ENCODE results near the gene PTGDR2. TPM values are rescaled to one million over a fixed set of nuclear protein-coding genes. Genes with fewer than 3 reads are reported as not detected.

The PTGDR2 gene
- total and polyA plus RNA-seq, 9 of the 15 experiments (the other 6 are each of a cell fraction or from before 2014, with no cell fraction given): 0.51 to 2.6 (median 1.6) TPM

- Histone ChIP-seq H4K20me1 (replicated peaks; ENCODE audit: control insufficient read depth, insufficient read depth, low read length) (no peaks in the 10 kb centered on the region; the same call in 1 of the 2 replicates), H3K27ac (ENCODE audit: extremely low read depth, low read depth, low read length) (peak overlapping the region; percentile 20), H3K9me1 (ENCODE audit: control insufficient read depth, insufficient read depth, low read length) (no peaks in the 10 kb centered on the region), H3K36me3 (ENCODE audit: control insufficient read depth, insufficient read depth, low read length) (no peaks in the 10 kb centered on the region), H3K9ac (ENCODE audit: insufficient read depth in 1 of 2, low read depth in 2 of 2, low read length in 2 of 2) (peak overlapping the region; percentile 8 to 22; a peak in 3 of 4 replicates), H3K27me3 (ENCODE audit: control insufficient read depth in 2 of 2, insufficient read depth in 2 of 2, low read length in 2 of 2) (no peaks in the 10 kb centered on the region), H2AFZ (ENCODE audit: low read depth, low read length) (peak overlapping the region; percentile 35; the same call in 1 of the 2 replicates), H3K4me1 (replicated peaks in 1 of 2; ENCODE audit: control insufficient read depth in 2 of 2, insufficient read depth in 2 of 2, low read length in 2 of 2) (peaks cover 26 to 29% of the 10 kb centered on the region in 2 experiments), H3K79me2 (ENCODE audit: control insufficient read depth, insufficient read depth, low read length) (no peaks in the 10 kb centered on the region), H3K4me3 (0 out of 2 replicates have a peak overlapping the region, but pooled peaks have one; percentile 1), H3K9me3 (replicated peaks; ENCODE audit: control insufficient read depth, insufficient read depth, low read depth, low read length) (no peaks in the 10 kb centered on the region), H3K4me2 (ENCODE audit: insufficient read depth, low read length) (peak overlapping the region; percentile 71)
- no TSS peak for BruUV-seq (replicated peaks)
- CTCF ChIA-PET (ENCODE audit: low intra/inter-chr PET ratio): no interaction called here
- intact Hi-C loops (cut with micrococcal nuclease): loop anchor here (2.0 kb wide), 1 partner anchor 51 kb away; the partner anchor contains the start of gene TMEM109
- ATAC-seq (peak; percentile 71), FAIRE-seq (peak; percentile 91), DNase-seq (ENCODE audit: extremely low read depth in 1 of 4, low spot score in 3 of 4) (peak in 2 of 4 experiments; percentile 55 to 83)
- in situ Hi-C loops (cut with MboI): no loop called here
- POLR2A ChIA-PET: interaction anchor here (0.6 to 1.6 kb wide), 5 partner anchors 9 to 893 kb away, joined by 3 to 7 read pairs (median 4); partner anchors contain the start of gene PTGDR2
- WGBS (ENCODE audit: insufficient coverage, low coverage, missing lambda C conversion rate): 6% methylated on average over 16 of the region's 16 CpGs
- peak; percentile 85 for TF ChIP-seq TCF3 (CRISPR knock-in tag; IDR thresholded peaks at IDR 0.05)
- peak; percentile 41; the same call in 1 of the 2 replicates for TF ChIP-seq KLF16 (IDR thresholded peaks at IDR 0.05)
- TF ChIP-seq RBM25 (IDR thresholded peaks at IDR 0.05; ENCODE audit: low read depth, low read length, severe bottlenecking): peak; percentile 4
- TF ChIP-seq TOE1 (IDR thresholded peaks at IDR 0.05; ENCODE audit: borderline replicate concordance): 0 out of 2 replicates have a peak, but pooled peaks have one; percentile 23
- no peak for TF ChIP-seq TOE1 (CRISPR knock-in tag; IDR thresholded peaks at IDR 0.05; ENCODE audit: borderline replicate concordance, low read depth)
- TF ChIP-seq SMARCE1 (IDR thresholded peaks at IDR 0.05): peak; percentile 59; the same call in 1 of the 2 replicates
- peak; percentile 34; the same call in 1 of the 2 replicates for TF ChIP-seq MTA2 (IDR thresholded peaks at IDR 0.05; ENCODE audit: low read depth)
- TF ChIP-seq ZBTB7A (IDR thresholded peaks at IDR 0.05; ENCODE audit: borderline replicate concordance, control insufficient read depth, low read depth, low read length): peak; percentile 53; the same call in 1 of the 2 replicates
- TF ChIP-seq POLR2AphosphoS5 (IDR thresholded peaks at IDR 0.05; ENCODE audit: control insufficient read depth, insufficient read depth, low read depth, low read length): peak; percentile 51; the same call in 1 of the 2 replicates
- TF ChIP-seq ZBTB40 (IDR thresholded peaks at IDR 0.05): 0 out of 2 replicates have a peak, but pooled peaks have one; percentile 32
- TF ChIP-seq ZBTB40 (CRISPR knock-in tag; IDR thresholded peaks at IDR 0.05): no peak
- peak; percentile 89 to 92 for TF ChIP-seq KDM1A (IDR thresholded peaks at IDR 0.05)
Observed at GRCh38 chr11:60863550-60864521, 8.1 kb upstream of the PTGDR2 start.

Data from K562 (cell line).